Glomerular visceral epithelial cell (primary cell): Measurements from ENCODE around the gene ADAMTS14.
A peak's percentile ranks its signal among the peaks of the same experiment; 100 is the strongest.
"Not testable (repeated sequence)": the region's sequence is repeated elsewhere in the genome, so short reads cannot be mapped to it uniquely, and the experiment has no call there.

Source experiments
- DNase-seq: peaks from one replicate; pipeline ENCODE4 v3.0.0-alpha.2; 2016; ENCODE audit errors: extremely low spot score

The ADAMTS14 gene, protein sequence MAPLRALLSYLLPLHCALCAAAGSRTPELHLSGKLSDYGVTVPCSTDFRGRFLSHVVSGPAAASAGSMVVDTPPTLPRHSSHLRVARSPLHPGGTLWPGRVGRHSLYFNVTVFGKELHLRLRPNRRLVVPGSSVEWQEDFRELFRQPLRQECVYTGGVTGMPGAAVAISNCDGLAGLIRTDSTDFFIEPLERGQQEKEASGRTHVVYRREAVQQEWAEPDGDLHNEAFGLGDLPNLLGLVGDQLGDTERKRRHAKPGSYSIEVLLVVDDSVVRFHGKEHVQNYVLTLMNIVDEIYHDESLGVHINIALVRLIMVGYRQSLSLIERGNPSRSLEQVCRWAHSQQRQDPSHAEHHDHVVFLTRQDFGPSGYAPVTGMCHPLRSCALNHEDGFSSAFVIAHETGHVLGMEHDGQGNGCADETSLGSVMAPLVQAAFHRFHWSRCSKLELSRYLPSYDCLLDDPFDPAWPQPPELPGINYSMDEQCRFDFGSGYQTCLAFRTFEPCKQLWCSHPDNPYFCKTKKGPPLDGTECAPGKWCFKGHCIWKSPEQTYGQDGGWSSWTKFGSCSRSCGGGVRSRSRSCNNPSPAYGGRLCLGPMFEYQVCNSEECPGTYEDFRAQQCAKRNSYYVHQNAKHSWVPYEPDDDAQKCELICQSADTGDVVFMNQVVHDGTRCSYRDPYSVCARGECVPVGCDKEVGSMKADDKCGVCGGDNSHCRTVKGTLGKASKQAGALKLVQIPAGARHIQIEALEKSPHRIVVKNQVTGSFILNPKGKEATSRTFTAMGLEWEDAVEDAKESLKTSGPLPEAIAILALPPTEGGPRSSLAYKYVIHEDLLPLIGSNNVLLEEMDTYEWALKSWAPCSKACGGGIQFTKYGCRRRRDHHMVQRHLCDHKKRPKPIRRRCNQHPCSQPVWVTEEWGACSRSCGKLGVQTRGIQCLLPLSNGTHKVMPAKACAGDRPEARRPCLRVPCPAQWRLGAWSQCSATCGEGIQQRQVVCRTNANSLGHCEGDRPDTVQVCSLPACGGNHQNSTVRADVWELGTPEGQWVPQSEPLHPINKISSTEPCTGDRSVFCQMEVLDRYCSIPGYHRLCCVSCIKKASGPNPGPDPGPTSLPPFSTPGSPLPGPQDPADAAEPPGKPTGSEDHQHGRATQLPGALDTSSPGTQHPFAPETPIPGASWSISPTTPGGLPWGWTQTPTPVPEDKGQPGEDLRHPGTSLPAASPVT

DNA sequence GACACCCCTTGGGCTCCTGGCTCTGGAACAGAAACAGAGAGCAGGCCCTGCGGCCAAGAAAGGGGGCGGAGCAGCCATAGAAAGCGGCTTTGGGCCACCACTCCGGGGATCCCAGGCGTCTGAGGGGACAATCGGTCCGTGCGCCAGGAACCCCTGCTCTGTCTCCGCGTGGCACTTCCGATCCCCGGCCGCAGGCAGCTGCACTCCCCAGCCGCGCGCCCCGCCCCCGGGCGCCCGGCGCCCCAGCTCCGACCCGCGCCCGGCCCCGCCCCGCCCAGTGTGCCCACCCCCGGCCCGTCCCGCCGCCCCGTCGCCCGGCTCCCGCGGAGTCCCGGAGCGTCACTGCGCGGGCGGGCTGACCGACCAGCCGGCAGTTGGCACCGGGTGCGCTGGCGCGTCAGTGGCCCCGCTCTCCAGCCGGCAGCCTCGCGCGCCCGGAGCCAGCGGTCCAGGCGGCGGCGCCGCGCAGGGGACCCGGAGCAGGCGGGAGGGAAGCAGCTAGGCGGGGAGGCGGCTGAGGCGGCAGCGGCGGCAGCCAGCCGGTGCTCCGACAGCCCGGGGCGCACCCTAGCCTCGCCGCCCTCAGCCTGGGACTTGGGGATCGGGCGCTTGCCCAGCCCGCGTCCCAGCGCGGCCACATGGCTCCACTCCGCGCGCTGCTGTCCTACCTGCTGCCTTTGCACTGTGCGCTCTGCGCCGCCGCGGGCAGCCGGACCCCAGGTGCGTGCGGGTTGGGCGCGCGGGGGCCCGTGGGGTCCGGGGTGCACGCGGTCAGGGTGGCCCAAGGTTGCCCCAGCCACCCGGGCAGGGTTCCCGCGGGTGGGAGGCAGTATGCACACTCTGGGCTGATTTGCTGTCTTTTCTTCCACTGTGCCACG, at the start of gene ADAMTS14:
TSS of gene ADAMTS14 (plus strand) at position 342 of the 878 bp plus-strand sequence. CDS start at position 639, 297 bp downstream.
- DNase-seq = peak; percentile 56

DNA sequence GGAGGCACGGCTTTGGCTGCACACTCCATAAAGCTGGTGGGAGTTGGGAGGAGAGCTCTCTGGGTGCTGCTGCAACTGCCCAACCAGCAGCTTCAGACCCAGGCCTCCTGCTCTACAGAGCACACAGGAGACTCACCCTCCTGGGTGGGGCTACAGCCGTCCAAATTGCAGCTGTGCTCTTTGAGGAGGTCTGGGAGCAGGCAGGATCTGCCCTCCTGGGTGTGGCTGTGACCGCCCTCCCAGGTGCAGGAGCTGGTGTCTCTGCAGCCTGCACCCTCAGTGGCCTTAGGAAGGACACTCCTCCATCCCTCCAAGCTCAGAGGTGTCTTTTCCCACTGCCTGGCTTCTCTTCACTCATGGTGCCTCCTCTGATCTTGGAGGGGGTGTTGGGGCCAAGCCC, 49.8 kb upstream of the ADAMTS14 start:
- DNase-seq = no peak

DNA sequence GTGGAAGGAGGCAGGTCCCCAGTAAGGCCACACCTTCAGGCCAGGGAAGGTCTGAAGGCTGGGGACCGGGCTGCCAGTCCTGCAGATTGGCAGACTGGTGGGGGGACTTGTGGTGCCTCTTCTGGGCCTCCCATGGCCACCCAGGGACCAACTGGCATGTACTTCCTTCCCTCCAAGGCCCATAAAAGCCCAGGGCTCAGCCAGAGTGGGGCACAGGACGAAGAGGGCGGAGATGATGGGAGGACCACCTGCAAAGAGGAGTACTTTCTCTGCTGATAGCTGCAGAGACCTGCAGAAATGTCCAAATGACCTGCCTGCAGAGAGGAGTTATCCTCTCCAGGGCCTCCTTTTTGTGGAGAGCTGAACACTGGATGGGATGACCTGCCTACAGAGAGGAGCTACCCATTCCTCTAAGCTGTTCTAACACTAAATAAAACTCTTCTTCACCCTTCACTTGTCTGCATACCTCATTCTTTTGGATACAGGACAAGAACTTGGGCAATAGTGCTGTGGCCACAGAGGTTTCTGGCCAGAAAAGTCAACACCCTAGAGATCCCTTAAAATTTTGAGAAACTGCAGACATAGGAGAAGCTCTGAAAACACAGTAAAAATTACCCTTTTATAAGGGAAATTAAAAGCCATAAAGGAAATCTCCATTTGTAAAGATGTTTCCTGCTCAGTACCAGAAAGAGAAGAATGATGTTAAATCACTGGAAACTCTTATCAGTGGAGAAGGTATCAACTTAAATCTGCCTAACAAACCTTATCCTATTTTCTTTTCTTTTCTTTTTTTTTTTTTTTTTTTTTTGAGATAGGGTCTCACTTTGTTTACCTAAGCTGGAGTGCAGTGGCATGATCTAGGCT, 49.1 kb upstream of the ADAMTS14 start:
- DNase-seq = no peak

DNA sequence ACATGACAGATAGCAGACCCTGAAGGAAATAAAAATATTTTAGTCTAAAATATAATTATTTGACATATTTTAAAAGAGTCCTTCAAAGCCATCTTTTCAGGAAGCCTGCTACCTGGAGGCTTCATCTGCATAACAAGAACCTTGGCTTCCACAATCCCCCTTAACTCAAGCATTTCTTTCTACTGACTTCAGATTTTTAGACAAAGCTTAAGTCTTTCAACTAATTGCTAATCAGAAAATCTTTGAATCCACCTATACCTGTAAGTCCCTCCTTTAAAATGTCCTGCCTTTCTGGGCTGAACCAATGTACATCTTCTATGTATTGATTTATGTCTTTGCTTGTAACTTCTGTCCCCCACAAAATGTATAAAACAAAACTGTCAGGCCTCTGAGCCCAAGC, 46.2 kb upstream of the ADAMTS14 start:
- no peak for DNase-seq

DNA sequence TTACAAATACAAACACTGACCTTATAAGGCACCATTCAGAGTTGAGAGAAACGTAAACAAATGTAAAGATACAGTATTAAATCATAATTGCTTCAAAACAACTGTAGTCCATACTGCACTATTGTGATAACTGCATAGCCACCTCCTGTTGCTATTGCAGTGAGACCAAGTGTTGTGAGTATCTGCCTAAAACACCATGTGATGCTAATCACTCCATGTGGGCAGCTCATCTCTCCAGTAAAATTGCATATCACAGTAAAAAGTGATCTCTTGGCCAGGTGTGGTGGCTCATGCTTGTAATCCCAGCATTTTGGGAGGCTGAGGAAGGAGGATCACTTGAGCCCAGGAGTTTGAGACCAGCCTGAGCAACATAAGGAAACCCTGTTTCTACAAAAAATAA, 43.0 kb upstream of the ADAMTS14 start:
- DNase-seq = no peak

DNA sequence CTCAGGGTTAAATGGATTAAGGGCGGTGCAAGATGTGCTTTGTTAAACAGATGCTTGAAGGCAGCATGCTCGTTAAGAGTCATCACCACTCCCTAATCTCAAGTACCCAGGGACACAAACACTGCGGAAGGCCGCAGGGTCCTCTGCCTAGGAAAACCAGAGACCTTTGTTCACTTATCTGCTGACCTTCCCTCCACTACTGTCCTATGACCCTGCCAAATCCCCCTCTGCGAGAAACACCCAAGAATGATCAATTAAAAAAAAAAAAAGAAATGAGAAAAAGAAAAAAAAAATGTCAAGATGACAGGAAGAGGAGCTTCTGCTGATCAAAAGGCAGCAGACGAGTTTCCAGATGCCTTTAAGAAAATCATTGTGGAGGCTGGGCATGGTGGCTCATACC, 40.6 kb upstream of the ADAMTS14 start:
- DNase-seq = not testable (repeated sequence)

DNA sequence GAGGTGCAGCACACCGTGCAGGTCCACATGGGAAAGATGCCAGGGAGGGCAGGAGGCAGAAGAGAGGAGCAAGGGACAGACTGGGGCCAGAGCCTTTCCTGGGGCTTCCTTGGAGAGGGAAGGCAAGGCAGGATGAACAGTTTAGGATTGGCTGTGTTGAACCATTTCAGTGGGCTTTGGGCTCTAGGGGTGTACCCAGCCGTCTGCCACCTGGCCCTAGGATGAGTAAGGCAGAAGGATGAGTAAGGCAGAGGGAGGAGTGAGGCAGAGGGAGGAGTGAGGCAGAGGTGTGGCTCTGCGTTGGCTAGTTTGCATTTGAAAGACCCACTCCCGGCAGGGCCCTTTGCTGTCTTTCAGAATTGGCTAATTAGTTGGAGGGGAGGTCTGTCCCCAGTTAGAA, 38.3 kb upstream of the ADAMTS14 start:
- DNase-seq = no peak

DNA sequence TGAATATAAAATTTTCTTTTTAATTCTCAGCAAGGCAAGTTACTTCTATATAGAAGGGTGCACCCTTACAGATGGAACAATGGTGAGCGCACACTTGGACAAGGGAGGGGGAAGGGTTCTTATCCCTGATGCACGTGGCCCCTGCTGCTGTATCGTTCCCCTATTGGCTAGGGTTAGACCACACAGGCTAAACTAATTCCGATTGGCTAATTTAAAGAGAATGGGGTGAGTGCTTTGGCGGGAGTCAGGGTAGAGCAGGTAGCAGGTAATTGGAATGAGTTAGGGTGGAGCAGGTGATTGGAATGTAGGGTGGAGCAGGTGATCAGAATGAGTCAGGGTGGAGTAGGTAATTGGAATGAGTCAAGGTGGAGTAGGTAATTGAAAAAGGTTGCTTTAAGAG, 37.8 kb upstream of the ADAMTS14 start:
- DNase-seq = not testable (repeated sequence)

DNA sequence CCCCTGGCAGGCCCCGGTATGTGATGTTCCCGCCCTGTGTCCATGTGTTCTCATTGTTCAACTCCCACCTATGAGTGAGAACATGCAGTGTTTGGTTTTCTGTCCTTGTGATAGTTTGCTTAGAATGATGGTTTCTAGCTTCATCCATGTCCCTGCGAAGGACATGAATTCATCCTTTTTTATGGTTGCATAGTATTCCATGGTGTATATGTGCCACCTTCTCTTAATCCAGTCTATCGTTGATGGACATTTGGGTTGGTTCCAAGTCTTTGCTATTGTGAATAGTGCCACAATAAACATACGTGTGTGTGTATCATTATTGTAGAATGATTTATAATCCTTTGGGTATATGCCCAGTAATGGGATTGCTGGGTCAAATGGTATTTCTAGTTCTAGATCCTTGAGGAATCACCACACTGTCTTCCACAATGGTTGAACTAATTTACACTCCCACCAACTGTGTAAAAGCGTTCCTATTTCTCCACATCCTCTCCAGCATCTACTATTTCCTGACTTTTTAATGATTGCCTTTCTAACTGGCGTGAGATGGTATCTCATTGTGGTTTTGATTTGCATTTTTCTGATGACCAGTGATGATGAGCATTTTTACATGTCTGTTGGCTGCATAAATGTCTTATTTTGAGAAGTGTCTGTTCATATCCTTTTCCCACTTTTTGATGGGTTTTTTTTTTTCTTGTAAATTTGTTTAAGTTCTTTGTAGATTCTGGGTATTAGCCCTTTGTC, 32.5 kb upstream of the ADAMTS14 start:
- DNase-seq = not testable (repeated sequence)

DNA sequence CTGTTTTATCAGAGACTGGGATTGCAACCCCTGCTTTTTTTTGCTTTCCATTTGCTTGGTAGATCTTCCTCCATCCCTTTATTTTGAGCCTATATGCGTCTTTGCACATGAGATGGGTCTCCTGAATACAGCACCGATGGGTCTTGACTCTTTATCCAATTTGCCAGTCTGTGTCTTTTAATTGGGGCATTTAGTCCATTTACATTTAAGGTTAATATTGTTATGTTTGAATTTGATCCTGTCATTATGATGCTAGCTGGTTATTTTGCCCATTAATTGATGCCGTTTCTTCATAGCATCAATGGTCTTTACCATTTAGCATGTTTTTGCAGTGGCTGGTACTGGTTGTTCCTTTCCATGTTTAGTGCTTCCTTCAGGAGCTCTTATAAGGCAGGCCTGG, 29.0 kb upstream of the ADAMTS14 start:
- not testable (repeated sequence) for DNase-seq

DNA sequence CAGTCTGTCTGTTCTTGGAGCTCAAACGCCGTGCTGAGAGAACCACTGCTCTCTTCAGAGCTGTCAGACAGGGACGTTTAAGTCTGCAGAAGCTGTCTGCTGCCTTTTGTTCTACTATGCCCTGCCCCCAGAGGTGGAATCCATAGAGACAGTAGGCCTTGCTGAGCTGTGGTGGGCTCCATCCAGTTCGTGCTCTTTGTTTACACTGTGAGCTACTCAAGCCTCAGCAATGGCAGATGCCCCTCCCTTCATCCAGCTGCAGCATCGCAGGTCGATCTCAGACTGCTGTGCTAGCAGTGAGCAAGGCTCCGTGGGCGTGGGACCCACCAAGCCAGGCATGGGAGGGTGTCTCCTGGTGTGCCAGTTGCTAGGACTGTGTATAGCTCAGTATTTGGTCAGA, 27.3 kb upstream of the ADAMTS14 start:
- DNase-seq = not testable (repeated sequence)

DNA sequence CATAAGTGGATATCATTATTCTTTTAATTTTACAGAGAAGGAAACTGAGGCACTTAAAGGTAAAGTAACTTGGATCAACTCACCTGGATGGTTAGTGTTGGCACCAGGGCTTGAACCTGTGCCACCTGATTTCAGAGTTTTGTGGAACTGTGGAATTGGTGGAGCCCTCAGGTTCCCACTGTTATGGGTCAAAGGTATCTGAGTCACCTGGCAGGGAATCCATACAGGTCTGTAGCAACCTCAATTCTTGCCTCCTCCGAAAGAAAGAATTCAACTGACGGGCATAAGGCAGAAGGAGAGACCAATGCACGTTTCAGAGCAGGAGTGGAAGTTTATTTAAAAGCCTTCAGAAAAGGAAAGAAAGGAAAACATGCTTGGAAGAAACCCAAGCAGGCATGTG, 25.2 kb upstream of the ADAMTS14 start:
- no peak for DNase-seq

DNA sequence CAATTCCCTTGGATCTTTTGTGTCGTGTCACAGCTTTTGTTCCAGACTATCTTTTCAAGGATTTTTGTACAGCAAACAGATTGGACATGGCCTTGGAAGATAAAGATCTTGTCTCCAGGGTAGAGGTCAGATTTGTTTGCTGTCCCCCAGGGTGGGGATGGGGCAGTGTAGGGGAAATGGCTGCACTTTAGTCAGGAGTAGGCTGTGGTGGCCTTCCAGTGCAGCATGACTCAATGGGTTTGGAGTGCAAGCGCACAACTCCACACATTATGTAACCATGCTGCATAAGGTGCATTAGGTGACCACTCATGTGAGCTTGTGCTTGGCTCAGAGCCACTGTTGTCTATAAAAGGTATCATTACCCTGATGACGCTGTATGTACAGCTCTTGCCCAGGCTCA, 23.9 kb upstream of the ADAMTS14 start:
- no peak for DNase-seq

DNA sequence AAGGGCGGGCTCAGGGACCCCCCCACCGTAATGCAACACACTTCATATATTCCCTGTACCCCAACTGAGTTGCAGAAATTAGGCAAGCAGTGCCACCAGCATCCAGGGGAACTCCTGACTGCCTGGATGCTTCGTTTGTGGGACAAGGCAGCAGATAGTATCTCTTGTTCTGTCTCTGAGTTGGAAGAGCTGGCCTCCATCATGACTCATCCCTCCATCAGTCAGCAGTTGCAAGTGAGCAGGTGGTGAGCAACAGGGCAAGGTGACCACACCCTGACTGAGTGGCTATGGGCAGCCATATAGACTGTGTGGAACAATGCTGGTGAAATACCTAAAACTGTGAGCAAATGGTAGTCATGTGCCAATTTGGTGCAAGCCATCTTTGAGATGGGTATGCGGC, 22.8 kb upstream of the ADAMTS14 start:
- DNase-seq = peak; percentile 75

DNA sequence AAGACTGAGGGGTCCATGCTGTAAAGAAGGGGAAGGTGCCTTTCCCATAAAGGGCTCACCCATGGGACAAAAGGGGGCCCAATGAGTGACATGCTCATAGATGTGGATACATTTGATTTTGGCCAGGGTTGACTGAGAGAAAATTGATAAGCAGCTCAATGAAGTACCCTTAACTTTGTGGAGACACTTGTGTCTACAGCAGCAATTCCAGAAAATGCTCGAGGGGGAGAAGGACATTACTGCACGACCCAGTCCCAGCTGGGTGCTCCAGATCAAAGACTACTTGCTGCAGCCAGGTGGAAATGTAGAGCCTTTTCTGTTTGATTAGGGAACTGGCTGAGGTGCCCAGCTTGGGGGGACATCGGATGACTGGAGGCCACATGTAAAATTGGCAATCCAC, 22.2 kb upstream of the ADAMTS14 start:
- no peak for DNase-seq

DNA sequence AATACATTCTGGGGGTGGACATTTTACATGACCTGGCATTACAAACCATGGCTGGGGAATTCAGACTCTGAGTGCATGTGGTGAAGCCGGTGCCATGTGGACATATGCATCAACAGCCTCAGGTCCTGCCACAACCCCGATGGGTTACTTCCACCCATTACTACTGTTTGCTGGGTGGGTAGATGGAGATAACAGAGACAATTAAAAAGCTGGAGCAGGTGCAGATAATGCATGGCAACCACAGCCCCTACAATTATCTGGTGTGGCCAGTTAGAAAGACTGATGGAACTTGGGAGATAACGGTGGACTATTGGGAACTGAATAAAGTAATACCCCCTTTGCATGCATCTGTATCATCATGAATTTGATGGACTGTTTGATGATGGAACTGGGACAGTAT, 21.6 kb upstream of the ADAMTS14 start:
- no peak for DNase-seq

DNA sequence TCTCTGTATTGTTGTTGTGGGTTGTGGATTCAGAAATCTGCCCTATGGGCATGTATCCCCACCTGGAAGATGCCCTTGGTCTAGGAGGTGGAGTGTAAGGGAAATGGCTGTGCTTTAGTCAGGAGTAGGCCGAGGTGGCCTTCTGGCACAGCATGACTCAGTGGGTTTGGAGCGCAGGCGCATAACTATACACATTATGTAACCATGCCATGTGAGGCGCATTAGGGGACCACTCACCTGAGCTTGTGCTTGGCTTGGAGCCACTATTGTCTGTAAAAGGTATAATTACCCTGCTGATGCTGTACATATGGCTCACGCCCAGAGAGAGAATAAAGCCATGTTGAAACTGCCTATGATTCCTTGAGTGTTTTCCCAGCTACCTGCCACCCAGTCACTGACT, 20.6 kb upstream of the ADAMTS14 start:
- DNase-seq = no peak

DNA sequence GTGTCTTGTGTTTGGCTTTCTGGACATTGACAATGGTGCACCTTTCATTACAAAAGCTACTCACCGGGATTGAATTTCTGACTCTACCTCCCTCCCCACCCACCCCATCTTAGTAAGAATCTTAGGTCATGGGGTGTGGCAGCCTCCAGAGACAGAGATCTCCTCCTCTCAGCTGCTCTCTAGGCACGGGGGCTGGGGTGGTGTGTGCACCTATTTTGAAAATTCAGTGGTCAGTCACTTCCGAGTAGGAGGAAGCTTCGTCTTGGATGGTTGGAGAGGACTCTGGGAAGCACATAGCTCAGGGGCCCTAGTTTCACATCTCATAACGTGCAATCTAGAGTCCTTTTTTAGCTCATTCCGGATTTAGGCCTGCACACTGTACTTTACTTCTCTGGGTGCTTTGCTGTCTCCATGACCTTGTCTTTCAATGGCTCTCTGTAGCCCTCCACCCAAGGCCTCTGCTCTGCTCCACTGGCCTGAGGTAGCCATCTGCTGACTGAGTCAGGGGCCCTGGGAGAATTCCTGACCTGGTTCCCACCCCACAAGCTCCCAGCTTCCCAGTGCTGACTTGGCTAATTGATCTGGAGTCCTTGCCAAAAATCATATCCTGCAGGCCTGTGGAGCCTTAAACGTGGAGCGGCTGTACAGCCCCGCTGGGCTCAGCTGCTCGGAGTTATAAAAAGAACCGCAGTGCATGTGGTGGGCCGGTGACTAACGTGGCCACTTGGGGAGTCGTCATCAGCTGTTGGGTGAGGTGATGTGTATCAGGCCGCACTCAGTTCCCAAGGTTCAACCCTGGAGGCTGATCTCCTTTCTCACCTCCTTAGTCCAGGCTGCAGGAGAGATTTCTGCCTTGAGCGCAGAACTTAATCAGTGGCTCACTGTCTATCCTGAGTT, 19.3 kb upstream of the ADAMTS14 start:
- DNase-seq = peak; percentile 98
